ENCODE data around the gene JAZF1. TPM values are rescaled to one million over a fixed set of nuclear protein-coding genes. Genes with fewer than 3 reads are reported as not detected.
A peak's percentile ranks its signal among the peaks of the same experiment; 100 is the strongest.

The JAZF1 gene
- total and polyA plus RNA-seq, 2 of the 4 experiments (the other 2 are of a cell fraction), result 8.4 to 10.5 TPM

- 100% methylated on average over 1 of the region's 9 CpGs; no CpG with 5 or more reads in 1 of the 2 experiments for WGBS, 2 experiments (ENCODE audit: extremely low coverage in 2 of 2, insufficient read length in 1 of 2)
- dilution Hi-C loops (cut with HindIII; ENCODE audit: low sequenced_read_pairs, unreplicated experiment) (no loop called here), in situ Hi-C loops (cut with MboI; ENCODE audit: low sequenced_read_pairs) (no loop called here), intact Hi-C loops (cut with micrococcal nuclease) (loop anchor here (5.0 kb wide), 1 partner anchor 50 kb away; no protein-coding TSS in a partner anchor)
- H3K36me3 ChIP-seq (ENCODE audit: control insufficient read depth, insufficient read depth, low read length), result no peaks in the 10 kb centered on the region
- no peak overlapping the region for H3K9ac ChIP-seq (ENCODE audit: low read depth, low read length)
- POLR2A ChIA-PET (ENCODE audit: unreplicated experiment), result no interaction called here
- BruUV-seq (replicated peaks), result no TSS peak
- H3K23ac ChIP-seq (ENCODE audit: low read depth, low read length), result no peak overlapping the region
- no peaks in the 10 kb centered on the region for H3K79me1 ChIP-seq (ENCODE audit: low read depth in 1 of 2, low read length in 2 of 2)
- TF ChIP-seq RAD21 (IDR thresholded peaks at IDR 0.05; ENCODE audit: low read length), result no peak
- no peak for TF ChIP-seq MAZ (IDR thresholded peaks at IDR 0.05; ENCODE audit: borderline replicate concordance, low read depth, low read length)
- no peak for TF ChIP-seq CTCF (conservative IDR thresholded peaks at IDR 0.05; ENCODE audit: low read depth, low read length)
- TF ChIP-seq, protein P1, sequence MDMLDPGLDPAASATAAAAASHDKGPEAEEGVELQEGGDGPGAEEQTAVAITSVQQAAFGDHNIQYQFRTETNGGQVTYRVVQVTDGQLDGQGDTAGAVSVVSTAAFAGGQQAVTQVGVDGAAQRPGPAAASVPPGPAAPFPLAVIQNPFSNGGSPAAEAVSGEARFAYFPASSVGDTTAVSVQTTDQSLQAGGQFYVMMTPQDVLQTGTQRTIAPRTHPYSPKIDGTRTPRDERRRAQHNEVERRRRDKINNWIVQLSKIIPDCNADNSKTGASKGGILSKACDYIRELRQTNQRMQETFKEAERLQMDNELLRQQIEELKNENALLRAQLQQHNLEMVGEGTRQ (IDR thresholded peaks at IDR 0.05; ENCODE audit: low read depth, low read length), result no peak
- TF ChIP-seq SMC3 (IDR thresholded peaks at IDR 0.05; ENCODE audit: low read depth, low read length), result no peak
- TF ChIP-seq CHD1 (IDR thresholded peaks at IDR 0.05; ENCODE audit: low read depth, low read length), result no peak
- TF ChIP-seq RFX5 (IDR thresholded peaks at IDR 0.05; ENCODE audit: low read depth, low read length), result no peak
- no peak for TF ChIP-seq MAFK (IDR thresholded peaks at IDR 0.05; ENCODE audit: low read depth, low read length)
- ATAC-seq (ENCODE audit: low read depth), result no peak
- H2AFZ ChIP-seq (replicated peaks; ENCODE audit: low read length, poor library complexity), result no peak overlapping the region
- H4K20me1 ChIP-seq (ENCODE audit: insufficient read depth, low read length), result no peaks in the 10 kb centered on the region
- H3K56ac ChIP-seq (ENCODE audit: extremely low read depth, insufficient read depth, low read length), result no peak overlapping the region
- H3K4me2 ChIP-seq (ENCODE audit: low read depth, low read length), result no peak overlapping the region
- 0 out of 2 replicates have a peak overlapping the region, but pooled peaks have one; percentile 57 for H2AK5ac ChIP-seq (ENCODE audit: low read depth, low read length)
- H3K27me3 ChIP-seq (ENCODE audit: control insufficient read depth, insufficient read depth, low read length), result no peaks in the 10 kb centered on the region
- no peak overlapping the region for H3K18ac ChIP-seq (ENCODE audit: low read depth, low read length)
- no peak overlapping the region for H4K8ac ChIP-seq (ENCODE audit: low read depth in 2 of 2, low read length in 2 of 2)
- H3K27ac ChIP-seq (ENCODE audit: insufficient read depth, low read length), result no peak overlapping the region
- H3K4me1 ChIP-seq (ENCODE audit: control insufficient read depth, insufficient read depth, low read length), result peaks cover 4% of the 10 kb centered on the region
- H4K91ac ChIP-seq (ENCODE audit: insufficient read depth, low read depth, low read length), result no peak overlapping the region
- no peak overlapping the region for H3K4me3 ChIP-seq (ENCODE audit: insufficient read depth, low read depth, low read length)
- no peak overlapping the region for H2BK120ac ChIP-seq (ENCODE audit: low read depth, low read length)
- no peak overlapping the region for H3K4ac ChIP-seq (ENCODE audit: low read depth, low read length)
- no peak overlapping the region for H2BK20ac ChIP-seq (ENCODE audit: low read depth, low read length)
- no peak overlapping the region for H2BK5ac ChIP-seq (ENCODE audit: low read depth, low read length, poor library complexity, severe bottlenecking)
- H2BK15ac ChIP-seq (ENCODE audit: low read depth, low read length), result no peak overlapping the region
- CTCF ChIA-PET, result interaction anchor here (0.6 kb wide), 1 partner anchor 124 kb away, joined by 3 read pairs; no protein-coding TSS in a partner anchor
- no peak overlapping the region for H2AK9ac ChIP-seq (replicated peaks; ENCODE audit: low read depth, low read length, poor library complexity)
- H3K14ac ChIP-seq (replicated peaks; ENCODE audit: low read depth, low read length), result no peak overlapping the region
- no peaks in the 10 kb centered on the region for H3K9me3 ChIP-seq (ENCODE audit: control insufficient read depth, insufficient read depth, low read length)
- no peak overlapping the region for H4K5ac ChIP-seq (ENCODE audit: low read depth, low read length)
- no peak for DNase-seq
- no peaks in the 10 kb centered on the region for H3K9me1 ChIP-seq (ENCODE audit: insufficient read depth, low read length)
These were observed 21.6 kb upstream of the JAZF1 start for GRCh38 chr7:28202222-28202621.

Data from IMR-90 (cell line).